ENCODE results near the gene LRRC36.
"Not testable (repeated sequence)": the region's sequence is repeated elsewhere in the genome, so short reads cannot be mapped to it uniquely, and the experiment has no call there.

The LRRC36 gene

GRCh38 chr16:67356396-67356795, 29.8 kb downstream of the LRRC36 start:
- Histone ChIP-seq H3K4me3 (ENCODE audit: low read depth, low read length) (no peak overlapping the region), H3K9me3 (ENCODE audit: control insufficient read depth, insufficient read depth, low read depth, low read length) (no peaks in the 10 kb centered on the region), H3K36me3 (ENCODE audit: control insufficient read depth in 2 of 2, insufficient read depth in 1 of 2, low read length in 2 of 2) (no peaks in the 10 kb centered on the region), H3K27ac (ENCODE audit: extremely low read depth, low read depth, low read length) (no peak overlapping the region), H3K4me1 (ENCODE audit: control insufficient read depth, insufficient read depth, low read length) (no peaks in the 10 kb centered on the region)
- ChIA-PET POLR2A (no interaction called here), CTCF (interaction anchor here (0.7 to 1.1 kb wide), 3 partner anchors 29 to 111 kb away, joined by 3 to 4 read pairs (median 3); no protein-coding TSS in a partner anchor)
- TF ChIP-seq WT1 (tag by site-specific recombination; IDR thresholded peaks at IDR 0.05) (peak; percentile 94), ZFP37 (tag by site-specific recombination; IDR thresholded peaks at IDR 0.05) (no peak)

- H3K27ac ChIP-seq (ENCODE audit: extremely low read depth, low read depth, low read length): no peak overlapping the region
- H3K4me1 ChIP-seq (ENCODE audit: control insufficient read depth, insufficient read depth, low read length): no peaks in the 10 kb centered on the region
- no peak overlapping the region for H3K4me3 ChIP-seq (ENCODE audit: low read depth, low read length)
- no peaks in the 10 kb centered on the region for H3K36me3 ChIP-seq (ENCODE audit: control insufficient read depth in 2 of 2, insufficient read depth in 1 of 2, low read length in 2 of 2)
- ChIA-PET CTCF (interaction anchor here (0.6 to 0.8 kb wide), 2 partner anchors 59 to 559 kb away, joined by 3 read pairs; no protein-coding TSS in a partner anchor), POLR2A (no interaction called here)
- no peak for TF ChIP-seq ZNF311 (tag by site-specific recombination; IDR thresholded peaks at IDR 0.05; ENCODE audit: borderline replicate concordance)
- TF ChIP-seq KLF17 (tag by site-specific recombination; IDR thresholded peaks at IDR 0.05): no peak
- TF ChIP-seq ZNF10 (tag by site-specific recombination; IDR thresholded peaks at IDR 0.05): no peak
- no peak for TF ChIP-seq PRDM6 (tag by site-specific recombination; IDR thresholded peaks at IDR 0.05)
- no peak for TF ChIP-seq ZNF266 (tag by site-specific recombination; IDR thresholded peaks at IDR 0.05; ENCODE audit: low read depth)
- no peak for TF ChIP-seq ELK4 (IDR thresholded peaks at IDR 0.05; ENCODE audit: borderline replicate concordance, low read depth, low read length)
- TF ChIP-seq ZNF350 (tag by site-specific recombination; IDR thresholded peaks at IDR 0.05): no peak
- TF ChIP-seq TRIM28 (IDR thresholded peaks at IDR 0.05; ENCODE audit: borderline replicate concordance, low read length): no peak
- H3K9me3 ChIP-seq (ENCODE audit: control insufficient read depth, insufficient read depth, low read depth, low read length): no peaks in the 10 kb centered on the region
These were observed 30.9 kb downstream of the LRRC36 start for GRCh38 chr16:67357561-67357960.

GRCh38 chr16:67359540-67360269, 33.1 kb downstream of the LRRC36 start:
- H3K27ac ChIP-seq (ENCODE audit: extremely low read depth, low read depth, low read length); H3K4me3 ChIP-seq (ENCODE audit: low read depth, low read length); POLR2A ChIA-PET; H3K4me1 ChIP-seq (ENCODE audit: control insufficient read depth, insufficient read depth, low read length); H3K36me3 ChIP-seq (ENCODE audit: control insufficient read depth in 2 of 2, insufficient read depth in 1 of 2, low read length in 2 of 2); H3K9me3 ChIP-seq (ENCODE audit: control insufficient read depth, insufficient read depth, low read depth, low read length): not testable (repeated sequence)
- CTCF ChIA-PET: interaction anchor here (1.1 kb wide), 1 partner anchor 79 kb away, joined by 3 read pairs; no protein-coding TSS in a partner anchor

GRCh38 chr16:67361038-67361437, 34.4 kb downstream of the LRRC36 start:
- CTCF ChIA-PET: no interaction called here
- H3K4me1 ChIP-seq (ENCODE audit: control insufficient read depth, insufficient read depth, low read length): peaks cover 14% of the 10 kb centered on the region; the same call in 1 of the 2 replicates
- no peaks in the 10 kb centered on the region for H3K36me3 ChIP-seq (ENCODE audit: control insufficient read depth in 2 of 2, insufficient read depth in 1 of 2, low read length in 2 of 2)
- POLR2A ChIA-PET: no interaction called here
- H3K9me3 ChIP-seq (ENCODE audit: control insufficient read depth, insufficient read depth, low read depth, low read length): no peaks in the 10 kb centered on the region
- H3K27ac ChIP-seq (ENCODE audit: extremely low read depth, low read depth, low read length): no peak overlapping the region
- no peak overlapping the region for H3K4me3 ChIP-seq (ENCODE audit: low read depth, low read length)
- TF ChIP-seq ZNF350 (tag by site-specific recombination; IDR thresholded peaks at IDR 0.05) (no peak), ZNF2 (tag by site-specific recombination; IDR thresholded peaks at IDR 0.05) (no peak), ZNF76 (tag by site-specific recombination; IDR thresholded peaks at IDR 0.05; ENCODE audit: borderline replicate concordance, low read depth) (no peak), ZNF280D (tag by site-specific recombination; IDR thresholded peaks at IDR 0.05) (no peak), REST (tag by site-specific recombination; IDR thresholded peaks at IDR 0.05) (no peak), ZNF600 (tag by site-specific recombination; IDR thresholded peaks at IDR 0.05) (no peak), SP7 (tag by site-specific recombination; IDR thresholded peaks at IDR 0.05) (no peak)
